H9 (cell line): ENCODE measurements around the gene SPECC1. TPM values are rescaled to one million over a fixed set of nuclear protein-coding genes. Genes with fewer than 3 reads are reported as not detected.

Experiments
- DNase-seq: peaks from one replicate; pipeline ENCODE4 v3.0.0-alpha.2; 2017
- H2AFZ ChIP-seq: one replicate; pipeline ENCODE4 v1.6.1; 2013; ENCODE audit warnings: mild to moderate bottlenecking, low read length, control low read depth, moderate library complexity
- H2AK5ac ChIP-seq: 2 replicates; pipeline ENCODE4 v1.6.1; 2013; ENCODE audit warnings: low read length, control low read depth, mixed read lengths; ENCODE audit not compliant: insufficient read length
- H2BK120ac ChIP-seq: one replicate; pipeline ENCODE4 v1.6.1; 2013; ENCODE audit warnings: low read depth, mild to moderate bottlenecking, low read length, control low read depth, inconsistent platforms; ENCODE audit not compliant: poor library complexity, severe bottlenecking
- H2BK12ac ChIP-seq: 2 replicates; pipeline ENCODE4 v1.6.1; 2013; ENCODE audit warnings: low read length, control low read depth, mixed read lengths, low read depth; ENCODE audit not compliant: insufficient read length
- H2BK15ac ChIP-seq: 2 replicates; pipeline ENCODE4 v1.6.1; 2013; ENCODE audit warnings: low read depth, low read length, control low read depth
- H2BK20ac ChIP-seq: one replicate; pipeline ENCODE4 v1.6.1; 2013; ENCODE audit warnings: low read depth, mild to moderate bottlenecking, low read length, control low read depth, inconsistent platforms; ENCODE audit not compliant: poor library complexity, severe bottlenecking
- H2BK5ac ChIP-seq: 2 replicates; pipeline ENCODE4 v1.6.1; 2013; ENCODE audit warnings: low read length, control low read depth, mixed read lengths; ENCODE audit not compliant: insufficient read length
- H3K14ac ChIP-seq: 2 replicates; pipeline ENCODE4 v1.6.1; 2013; ENCODE audit warnings: low read length, control low read depth; ENCODE audit not compliant: insufficient read depth
- H3K18ac ChIP-seq: 2 replicates; pipeline ENCODE4 v1.6.1; 2013; ENCODE audit warnings: low read depth, mild to moderate bottlenecking, mixed read lengths, low read length, control low read depth; ENCODE audit not compliant: insufficient read length
- H3K23ac ChIP-seq: 2 replicates; pipeline ENCODE4 v1.6.1; 2013; ENCODE audit warnings: low read length, control low read depth, mixed read lengths, low read depth; ENCODE audit not compliant: insufficient read length
- H3K23me2 ChIP-seq: 2 replicates; pipeline ENCODE4 v1.6.1; 2013; ENCODE audit warnings: low read depth, mild to moderate bottlenecking, mixed read lengths, low read length, control low read depth; ENCODE audit not compliant: insufficient read length, poor library complexity, severe bottlenecking
- H3K27ac ChIP-seq: 2 replicates; pipeline ENCODE4 v1.5.1; 2013; ENCODE audit warnings: low read length, control low read depth, mixed read lengths, low read depth; ENCODE audit not compliant: insufficient read length
- H3K27me3 ChIP-seq: 2 replicates; pipeline ENCODE4 v1.6.1; 2013; ENCODE audit warnings: low read length, control low read depth, inconsistent platforms; ENCODE audit not compliant: insufficient read depth
- H3K4ac ChIP-seq: 2 replicates; pipeline ENCODE4 v1.6.1; 2013; ENCODE audit warnings: low read depth, mild to moderate bottlenecking, control low read depth, inconsistent platforms, low read length, moderate library complexity
- H3K4me1 ChIP-seq: 2 replicates; pipeline ENCODE4 v1.6.1; 2013; ENCODE audit warnings: low read length, control low read depth, inconsistent platforms; ENCODE audit not compliant: insufficient read depth
- H3K4me2 ChIP-seq: 2 replicates; pipeline ENCODE4 v1.6.1; 2013; ENCODE audit warnings: low read length, control low read depth, mixed read lengths; ENCODE audit not compliant: insufficient read length, insufficient read depth
- H3K56ac ChIP-seq: 2 replicates; pipeline ENCODE4 v1.6.1; 2013; ENCODE audit warnings: low read depth, mild to moderate bottlenecking, mixed read lengths, low read length, control low read depth; ENCODE audit not compliant: insufficient read length
- H3K79me1 ChIP-seq: 2 replicates; pipeline ENCODE4 v1.6.1; 2013; ENCODE audit warnings: low read depth, mild to moderate bottlenecking, moderate library complexity, low read length, control low read depth, inconsistent platforms; ENCODE audit not compliant: insufficient read depth, poor library complexity, severe bottlenecking
- H3K79me2 ChIP-seq: 2 replicates; pipeline ENCODE4 v1.6.1; 2013; ENCODE audit warnings: low read length, control low read depth, inconsistent platforms; ENCODE audit not compliant: insufficient read depth
- H3K9ac ChIP-seq: 2 replicates; pipeline ENCODE4 v1.6.1; 2013; ENCODE audit warnings: low read length, control low read depth, mixed read lengths; ENCODE audit not compliant: insufficient read length; ENCODE audit errors: extremely low read depth
- H3K9me3 ChIP-seq: one replicate; pipeline ENCODE4 v1.6.1; 2013; ENCODE audit warnings: low read depth, low read length, inconsistent platforms; ENCODE audit not compliant: control insufficient read depth
- H3T11ph ChIP-seq: one replicate; pipeline ENCODE4 v1.6.1; 2013; ENCODE audit warnings: mild to moderate bottlenecking, low read length, control low read depth, inconsistent platforms
- H4K20me1 ChIP-seq: one replicate; pipeline ENCODE4 v1.6.1; 2013; ENCODE audit not compliant: control insufficient read depth, insufficient read length, insufficient read depth
- H4K5ac ChIP-seq: 2 replicates; pipeline ENCODE4 v1.6.1; 2013; ENCODE audit warnings: low read depth, mild to moderate bottlenecking, mixed read lengths, low read length, control low read depth; ENCODE audit not compliant: insufficient read length
- H4K8ac ChIP-seq: replicated peaks from 2 replicates; pipeline ENCODE4 v1.6.1; 2013; ENCODE audit warnings: low read length, control low read depth, mixed read lengths, low read depth; ENCODE audit not compliant: insufficient read length
- H4K91ac ChIP-seq: 2 replicates; pipeline ENCODE4 v1.6.1; 2013; ENCODE audit warnings: low read depth, mild to moderate bottlenecking, moderate library complexity, mixed read lengths, low read length, control low read depth; ENCODE audit not compliant: insufficient read length
- H3K27ac Mint-ChIP-seq, 3 experiments: 2 replicates in 2 of 3; 3 replicates in 1 of 3; pipeline ENCODE4 v1.8.0; 2020 to 2021; ENCODE audit warnings: mixed read lengths in 3 of 3, mild to moderate bottlenecking in 1 of 3, moderate library complexity in 1 of 3
- H3K27me3 Mint-ChIP-seq: 2 replicates; pipeline ENCODE4 v1.8.0; 2021; ENCODE audit warnings: low read depth, mild to moderate bottlenecking, moderate library complexity, mixed read lengths
- H3K36me3 Mint-ChIP-seq, 3 experiments: 2 replicates in 2 of 3; 3 replicates in 1 of 3; pipeline ENCODE4 v1.8.0; 2020 to 2021; ENCODE audit warnings: low read depth in 3 of 3, mixed read lengths in 3 of 3; ENCODE audit not compliant: insufficient read depth in 1 of 3
- H3K4me1 Mint-ChIP-seq, 2 experiments: 2 replicates each; pipeline ENCODE4 v1.8.0; 2020; ENCODE audit warnings: mixed read lengths in 2 of 2
- H3K4me3 Mint-ChIP-seq, 2 experiments: 2 replicates in 1 of 2; 3 replicates in 1 of 2; pipeline ENCODE4 v1.8.0; 2020 to 2021; ENCODE audit warnings: mild to moderate bottlenecking in 2 of 2, mixed read lengths in 2 of 2, moderate library complexity in 1 of 2
- H3K9me3 Mint-ChIP-seq, 2 experiments: 2 replicates in 1 of 2; 3 replicates in 1 of 2; pipeline ENCODE4 v1.8.0; 2020; ENCODE audit warnings: mild to moderate bottlenecking in 2 of 2, mixed read lengths in 2 of 2, moderate library complexity in 1 of 2
- WGBS: extraction: QIAGEN DNeasy Blood & Tissue Kit; methylation state at CpG from one replicate; pipeline ENCODE4 v1.1.7; 2013; ENCODE audit warnings: missing lambda C conversion rate, low lambda C conversion rate, mixed read lengths; ENCODE audit not compliant: insufficient read length; ENCODE audit errors: extremely low coverage; 5-methylcytosine and 5-hydroxymethylcytosine counted together
- total RNA-seq: library from RNA; stranded (reverse); gene quantifications from 2 replicates; pipeline ENCODE4 v1.2.1, GENCODE V29; 2021
- TF ChIP-seq, protein P1 (sequence below): fragments of 200-600 bp; sonication (generic); conservative IDR thresholded peaks from 3 replicates; pipeline ENCODE4 v1.8.0; 2021; ENCODE audit warnings: antibody characterized with exemption, mild to moderate bottlenecking

Gene SPECC1
- total RNA-seq, 1 experiment from 2014 or later = 65.7 TPM

GRCh38 chr17:20039037-20039436 is 29.9 kb downstream of the SPECC1 start:
- Histone ChIP-seq H3K23me2 (no peaks in the 10 kb centered on the region), H3K23ac (no peak overlapping the region), H3K9me3 (no peaks in the 10 kb centered on the region), H3K18ac (no peak overlapping the region), H2AK5ac (no peak overlapping the region), H2BK5ac (no peak overlapping the region), H3K79me2 (no peaks in the 10 kb centered on the region), H3K4me2 (no peak overlapping the region), H3K27ac (no peak overlapping the region), H4K8ac (no peak overlapping the region), H3K4ac (no peak overlapping the region), H2BK12ac (no peak overlapping the region), H2BK20ac (no peak overlapping the region), H4K20me1 (no peaks in the 10 kb centered on the region), H4K91ac (no peak overlapping the region), H2BK15ac (no peak overlapping the region), H3K14ac (no peak overlapping the region), H3K9ac (no peak overlapping the region), H3K56ac (no peak overlapping the region), H2BK120ac (no peak overlapping the region), H2AFZ (no peak overlapping the region), H3K4me1 (no peaks in the 10 kb centered on the region; the same call in 1 of the 2 replicates), H3K79me1 (no peaks in the 10 kb centered on the region), H3T11ph (no peak overlapping the region), H4K5ac (no peak overlapping the region), H3K27me3 (no peaks in the 10 kb centered on the region)
- Mint-ChIP-seq H3K4me3 (no peak overlapping the region), H3K9me3 (no peaks in the 10 kb centered on the region), H3K27me3 (no peaks in the 10 kb centered on the region), H3K27ac (no peak overlapping the region), H3K36me3 (no peaks in the 10 kb centered on the region), H3K4me1 (no peaks in the 10 kb centered on the region)
- no CpG with 5 or more reads among the region's 2 CpGs for WGBS
- TF ChIP-seq, protein P1, sequence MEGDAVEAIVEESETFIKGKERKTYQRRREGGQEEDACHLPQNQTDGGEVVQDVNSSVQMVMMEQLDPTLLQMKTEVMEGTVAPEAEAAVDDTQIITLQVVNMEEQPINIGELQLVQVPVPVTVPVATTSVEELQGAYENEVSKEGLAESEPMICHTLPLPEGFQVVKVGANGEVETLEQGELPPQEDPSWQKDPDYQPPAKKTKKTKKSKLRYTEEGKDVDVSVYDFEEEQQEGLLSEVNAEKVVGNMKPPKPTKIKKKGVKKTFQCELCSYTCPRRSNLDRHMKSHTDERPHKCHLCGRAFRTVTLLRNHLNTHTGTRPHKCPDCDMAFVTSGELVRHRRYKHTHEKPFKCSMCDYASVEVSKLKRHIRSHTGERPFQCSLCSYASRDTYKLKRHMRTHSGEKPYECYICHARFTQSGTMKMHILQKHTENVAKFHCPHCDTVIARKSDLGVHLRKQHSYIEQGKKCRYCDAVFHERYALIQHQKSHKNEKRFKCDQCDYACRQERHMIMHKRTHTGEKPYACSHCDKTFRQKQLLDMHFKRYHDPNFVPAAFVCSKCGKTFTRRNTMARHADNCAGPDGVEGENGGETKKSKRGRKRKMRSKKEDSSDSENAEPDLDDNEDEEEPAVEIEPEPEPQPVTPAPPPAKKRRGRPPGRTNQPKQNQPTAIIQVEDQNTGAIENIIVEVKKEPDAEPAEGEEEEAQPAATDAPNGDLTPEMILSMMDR = no peak
- no peak for DNase-seq
